ENCODE results near the gene SLC35A5.

SLC35A5 gene

GRCh38 chr3:112555535-112556170, 6.2 kb upstream of the SLC35A5 start:
- peaks cover 2% of the 10 kb centered on the region; the same call in 1 of the 2 replicates for H3K4me1 ChIP-seq (ENCODE audit: control insufficient read depth, insufficient read depth, low read length)
- ChIA-PET POLR2A (no interaction called here), CTCF (interaction anchor here (0.6 kb wide), 1 partner anchor 43 kb away, joined by 3 read pairs; no protein-coding TSS in a partner anchor)
- no peak overlapping the region for H3K27ac ChIP-seq (ENCODE audit: extremely low read depth, low read depth, low read length)
- no peaks in the 10 kb centered on the region for H3K9me3 ChIP-seq (ENCODE audit: control insufficient read depth, insufficient read depth, low read depth, low read length)
- H3K36me3 ChIP-seq (ENCODE audit: control insufficient read depth in 2 of 2, insufficient read depth in 1 of 2, low read length in 2 of 2), result peaks cover 0 to 10% of the 10 kb centered on the region in 2 experiments; a peak in 2 of 3 replicates
- TF ChIP-seq HOXA7 (CRISPR knock-in tag; IDR thresholded peaks at IDR 0.05; ENCODE audit: borderline replicate concordance) (no peak), ELK4 (IDR thresholded peaks at IDR 0.05; ENCODE audit: borderline replicate concordance, low read depth, low read length) (no peak), ZNF223 (tag by site-specific recombination; IDR thresholded peaks at IDR 0.05) (no peak), ZNF221 (tag by site-specific recombination; IDR thresholded peaks at IDR 0.05; ENCODE audit: borderline replicate concordance) (no peak), ZBTB17 (tag by site-specific recombination; IDR thresholded peaks at IDR 0.05) (0 out of 2 replicates have a peak, but pooled peaks have one; percentile 24), OSR2 (tag by site-specific recombination; IDR thresholded peaks at IDR 0.05) (peak; percentile 13; the same call in 1 of the 2 replicates), ZSCAN23 (tag by site-specific recombination; IDR thresholded peaks at IDR 0.05) (no peak), SP7 (tag by site-specific recombination; IDR thresholded peaks at IDR 0.05) (peak; percentile 93), ZNF202 (tag by site-specific recombination; IDR thresholded peaks at IDR 0.05; ENCODE audit: borderline replicate concordance) (no peak), ZNF843 (tag by site-specific recombination; IDR thresholded peaks at IDR 0.05) (peak; percentile 59; the same call in 1 of the 2 replicates), ZNF391 (tag by site-specific recombination; IDR thresholded peaks at IDR 0.05; ENCODE audit: borderline replicate concordance, low read depth) (no peak), ZNF677 (tag by site-specific recombination; IDR thresholded peaks at IDR 0.05) (peak; percentile 87), REPIN1 (tag by site-specific recombination; IDR thresholded peaks at IDR 0.05; ENCODE audit: low read depth) (no peak)
- TF ChIP-seq, protein P1, sequence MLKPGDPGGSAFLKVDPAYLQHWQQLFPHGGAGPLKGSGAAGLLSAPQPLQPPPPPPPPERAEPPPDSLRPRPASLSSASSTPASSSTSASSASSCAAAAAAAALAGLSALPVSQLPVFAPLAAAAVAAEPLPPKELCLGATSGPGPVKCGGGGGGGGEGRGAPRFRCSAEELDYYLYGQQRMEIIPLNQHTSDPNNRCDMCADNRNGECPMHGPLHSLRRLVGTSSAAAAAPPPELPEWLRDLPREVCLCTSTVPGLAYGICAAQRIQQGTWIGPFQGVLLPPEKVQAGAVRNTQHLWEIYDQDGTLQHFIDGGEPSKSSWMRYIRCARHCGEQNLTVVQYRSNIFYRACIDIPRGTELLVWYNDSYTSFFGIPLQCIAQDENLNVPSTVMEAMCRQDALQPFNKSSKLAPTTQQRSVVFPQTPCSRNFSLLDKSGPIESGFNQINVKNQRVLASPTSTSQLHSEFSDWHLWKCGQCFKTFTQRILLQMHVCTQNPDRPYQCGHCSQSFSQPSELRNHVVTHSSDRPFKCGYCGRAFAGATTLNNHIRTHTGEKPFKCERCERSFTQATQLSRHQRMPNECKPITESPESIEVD (tag by site-specific recombination; IDR thresholded peaks at IDR 0.05), result peak; percentile 81
- no peak overlapping the region for H3K4me3 ChIP-seq (ENCODE audit: low read depth, low read length)

- Histone ChIP-seq H3K27ac (ENCODE audit: extremely low read depth, low read depth, low read length) (no peak overlapping the region), H3K4me3 (ENCODE audit: low read depth, low read length) (no peak overlapping the region), H3K9me3 (ENCODE audit: control insufficient read depth, insufficient read depth, low read depth, low read length) (no peaks in the 10 kb centered on the region), H3K4me1 (ENCODE audit: control insufficient read depth, insufficient read depth, low read length) (peaks cover 2% of the 10 kb centered on the region; the same call in 1 of the 2 replicates), H3K36me3 (ENCODE audit: control insufficient read depth in 2 of 2, insufficient read depth in 1 of 2, low read length in 2 of 2) (peaks cover 0 to 10% of the 10 kb centered on the region in 2 experiments; a peak in 2 of 3 replicates)
- TF ChIP-seq KLF9 (tag by site-specific recombination; IDR thresholded peaks at IDR 0.05; ENCODE audit: low read depth) (no peak), ZNF610 (tag by site-specific recombination; IDR thresholded peaks at IDR 0.05; ENCODE audit: borderline replicate concordance) (no peak), KLF10 (tag by site-specific recombination; IDR thresholded peaks at IDR 0.05) (no peak)
- ChIA-PET POLR2A (interaction anchor here (0.6 kb wide), 1 partner anchor 843 kb away, joined by 3 read pairs; no protein-coding TSS in a partner anchor), CTCF (no interaction called here)
These were observed 3.9 kb upstream of the SLC35A5 start for GRCh38 chr3:112557976-112558375.

GRCh38 chr3:112560307-112560706, 1.5 kb upstream of the SLC35A5 start:
- H3K4me3 ChIP-seq (ENCODE audit: low read depth, low read length), result peak overlapping the region; percentile 95
- H3K36me3 ChIP-seq (ENCODE audit: control insufficient read depth in 2 of 2, insufficient read depth in 1 of 2, low read length in 2 of 2), result peaks cover 0 to 14% of the 10 kb centered on the region in 2 experiments; a peak in 2 of 3 replicates
- H3K27ac ChIP-seq (ENCODE audit: extremely low read depth, low read depth, low read length), result no peak overlapping the region
- peaks cover under 1% of the 10 kb centered on the region; the same call in 1 of the 2 replicates for H3K4me1 ChIP-seq (ENCODE audit: control insufficient read depth, insufficient read depth, low read length)
- CTCF ChIA-PET, result interaction anchor here (0.7 kb wide), 1 partner anchor 271 kb away, joined by 3 read pairs; no protein-coding TSS in a partner anchor
- POLR2A ChIA-PET, result no interaction called here
- no peaks in the 10 kb centered on the region for H3K9me3 ChIP-seq (ENCODE audit: control insufficient read depth, insufficient read depth, low read depth, low read length)
- TF ChIP-seq ZBTB7A (tag by site-specific recombination; IDR thresholded peaks at IDR 0.05; ENCODE audit: low read depth) (no peak), PRDM10 (tag by site-specific recombination; IDR thresholded peaks at IDR 0.05) (peak; percentile 87), ZNF585B (tag by site-specific recombination; IDR thresholded peaks at IDR 0.05) (no peak), ZNF274 (IDR thresholded peaks at IDR 0.05; ENCODE audit: low read length) (no peak), ZNF274 (tag by site-specific recombination; IDR thresholded peaks at IDR 0.05; ENCODE audit: borderline replicate concordance) (no peak), ZNF501 (tag by site-specific recombination; IDR thresholded peaks at IDR 0.05) (no peak), ZNF529 (tag by site-specific recombination; IDR thresholded peaks at IDR 0.05; ENCODE audit: insufficient replicate concordance) (no peak), ZFP41 (tag by site-specific recombination; IDR thresholded peaks at IDR 0.05; ENCODE audit: borderline replicate concordance) (no peak)

Data from HEK293 (cell line).